Nephron (organoid): ENCODE measurements around the gene KIF25.

Experiments
- H3K27ac Mint-ChIP-seq, 3 experiments: 2 replicates each; pipeline ENCODE4 v1.8.0; 2020; ENCODE audit warnings: mixed read lengths in 3 of 3, mild to moderate bottlenecking in 2 of 3, moderate library complexity in 1 of 3
- H3K27me3 Mint-ChIP-seq: 2 replicates; pipeline ENCODE4 v1.8.0; 2021; ENCODE audit warnings: low read depth, mild to moderate bottlenecking, moderate library complexity, mixed read lengths
- H3K36me3 Mint-ChIP-seq: 2 replicates; pipeline ENCODE4 v1.8.0; 2020; ENCODE audit warnings: low read depth, mixed read lengths
- H3K4me1 Mint-ChIP-seq: 2 replicates; pipeline ENCODE4 v1.8.0; 2020; ENCODE audit warnings: mixed read lengths
- H3K4me3 Mint-ChIP-seq, 3 experiments: 2 replicates each; pipeline ENCODE4 v1.8.0; 2020; ENCODE audit warnings: mild to moderate bottlenecking in 3 of 3, mixed read lengths in 3 of 3, moderate library complexity in 2 of 3
- H3K9me3 Mint-ChIP-seq: 2 replicates; pipeline ENCODE4 v1.8.0; 2020; ENCODE audit warnings: mixed read lengths
- TF ChIP-seq, protein P1 (sequence below), 3 experiments: fragments of 200-600 bp; sonication (generic); IDR thresholded peaks; one replicate each; pipeline ENCODE4 v1.5.0; 2021; ENCODE audit warnings: antibody characterized with exemption in 3 of 3; ENCODE audit not compliant: unreplicated experiment in 3 of 3

KIF25 gene

GRCh38 chr6:167968091-167968490 is 29.4 kb upstream of the KIF25 start:
- TF ChIP-seq, protein P1, sequence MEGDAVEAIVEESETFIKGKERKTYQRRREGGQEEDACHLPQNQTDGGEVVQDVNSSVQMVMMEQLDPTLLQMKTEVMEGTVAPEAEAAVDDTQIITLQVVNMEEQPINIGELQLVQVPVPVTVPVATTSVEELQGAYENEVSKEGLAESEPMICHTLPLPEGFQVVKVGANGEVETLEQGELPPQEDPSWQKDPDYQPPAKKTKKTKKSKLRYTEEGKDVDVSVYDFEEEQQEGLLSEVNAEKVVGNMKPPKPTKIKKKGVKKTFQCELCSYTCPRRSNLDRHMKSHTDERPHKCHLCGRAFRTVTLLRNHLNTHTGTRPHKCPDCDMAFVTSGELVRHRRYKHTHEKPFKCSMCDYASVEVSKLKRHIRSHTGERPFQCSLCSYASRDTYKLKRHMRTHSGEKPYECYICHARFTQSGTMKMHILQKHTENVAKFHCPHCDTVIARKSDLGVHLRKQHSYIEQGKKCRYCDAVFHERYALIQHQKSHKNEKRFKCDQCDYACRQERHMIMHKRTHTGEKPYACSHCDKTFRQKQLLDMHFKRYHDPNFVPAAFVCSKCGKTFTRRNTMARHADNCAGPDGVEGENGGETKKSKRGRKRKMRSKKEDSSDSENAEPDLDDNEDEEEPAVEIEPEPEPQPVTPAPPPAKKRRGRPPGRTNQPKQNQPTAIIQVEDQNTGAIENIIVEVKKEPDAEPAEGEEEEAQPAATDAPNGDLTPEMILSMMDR (IDR thresholded peaks at IDR 0.05; ENCODE audit: unreplicated experiment in 3 of 3): peak in 1 of 3 experiments; percentile 35
- Mint-ChIP-seq H3K27ac (no peak overlapping the region), H3K4me1 (peaks cover 22% of the 10 kb centered on the region), H3K36me3 (peaks cover 78% of the 10 kb centered on the region), H3K4me3 (no peak overlapping the region), H3K27me3 (no peaks in the 10 kb centered on the region), H3K9me3 (no peaks in the 10 kb centered on the region)

- H3K36me3 Mint-ChIP-seq: peaks cover 64% of the 10 kb centered on the region
- no peak overlapping the region for H3K27ac Mint-ChIP-seq
- H3K27me3 Mint-ChIP-seq: no peaks in the 10 kb centered on the region
- TF ChIP-seq, protein P1 (IDR thresholded peaks at IDR 0.05; ENCODE audit: unreplicated experiment in 3 of 3): no peak
- peaks cover 29% of the 10 kb centered on the region for H3K4me1 Mint-ChIP-seq
- no peak overlapping the region for H3K4me3 Mint-ChIP-seq
- no peaks in the 10 kb centered on the region for H3K9me3 Mint-ChIP-seq
These were observed 27.2 kb upstream of the KIF25 start for GRCh38 chr6:167970230-167970629.

DNA sequence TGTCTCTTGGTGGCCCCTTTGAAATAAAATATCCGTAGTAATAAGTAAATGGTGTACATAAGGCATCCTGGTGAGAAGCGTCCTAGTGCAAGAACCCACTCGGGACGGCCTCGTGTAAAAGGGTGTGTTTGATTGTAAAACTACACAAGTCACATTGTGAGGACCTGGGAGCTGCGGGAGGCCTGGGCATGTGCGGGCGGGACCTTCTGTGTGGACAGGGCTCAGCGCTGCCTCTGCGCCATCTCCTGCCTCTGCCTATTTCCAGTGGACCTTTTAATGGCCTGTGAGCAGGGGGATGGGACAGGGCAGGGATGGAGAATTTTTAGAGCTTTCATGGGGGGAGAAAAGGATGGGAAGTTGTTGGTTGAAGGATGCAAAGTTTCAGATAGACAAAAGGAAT is 25.3 kb upstream of the KIF25 start:
- H3K36me3 Mint-ChIP-seq: peaks cover 47% of the 10 kb centered on the region
- no peak overlapping the region for H3K4me3 Mint-ChIP-seq
- no peaks in the 10 kb centered on the region for H3K9me3 Mint-ChIP-seq
- no peak overlapping the region for H3K27ac Mint-ChIP-seq
- H3K27me3 Mint-ChIP-seq: no peaks in the 10 kb centered on the region
- TF ChIP-seq, protein P1 (IDR thresholded peaks at IDR 0.05; ENCODE audit: unreplicated experiment in 3 of 3): no peak
- peaks cover 27% of the 10 kb centered on the region for H3K4me1 Mint-ChIP-seq

- H3K9me3 Mint-ChIP-seq: no peaks in the 10 kb centered on the region
- peaks cover 36% of the 10 kb centered on the region for H3K36me3 Mint-ChIP-seq
- H3K4me3 Mint-ChIP-seq: no peak overlapping the region
- peaks cover 27% of the 10 kb centered on the region for H3K4me1 Mint-ChIP-seq
- peak overlapping the region; percentile 4 to 63 (median 43) for H3K27ac Mint-ChIP-seq
- TF ChIP-seq, protein P1 (IDR thresholded peaks at IDR 0.05; ENCODE audit: unreplicated experiment in 3 of 3): no peak
- no peaks in the 10 kb centered on the region for H3K27me3 Mint-ChIP-seq
These were observed 24.2 kb upstream of the KIF25 start for GRCh38 chr6:167973148-167973885.

DNA sequence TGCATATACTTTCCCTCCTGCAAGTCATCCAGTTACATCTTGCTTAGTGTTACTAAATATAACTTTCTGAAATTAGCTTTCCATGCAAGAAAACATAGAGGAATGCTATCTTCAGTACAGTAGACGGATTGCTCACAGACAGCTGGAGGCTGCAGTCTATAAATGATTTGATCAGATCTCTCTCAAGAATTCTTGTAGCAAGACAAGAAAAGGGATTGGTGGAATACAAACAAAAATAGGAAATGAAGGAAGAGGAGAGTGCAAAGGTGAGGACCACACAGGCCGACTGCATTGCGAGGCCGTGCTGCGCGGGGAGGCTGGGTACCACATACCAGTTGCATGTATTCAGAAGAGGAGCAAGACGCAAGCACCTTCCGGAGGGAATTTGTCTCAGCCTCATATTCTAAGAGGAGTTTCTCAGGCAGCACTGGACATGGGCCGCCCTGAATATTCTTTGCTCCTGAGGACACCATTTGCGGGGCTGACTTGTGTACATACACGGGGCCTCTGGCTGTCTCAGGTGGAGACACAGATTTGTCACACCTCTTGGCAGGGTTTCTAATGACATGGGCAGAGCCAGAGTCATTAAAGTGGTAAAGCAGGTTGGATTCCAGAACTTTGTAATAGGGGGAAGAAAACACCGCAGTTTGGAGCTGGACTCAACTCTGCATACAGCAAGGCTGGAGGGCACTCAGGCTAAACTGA is 22.7 kb upstream of the KIF25 start:
- TF ChIP-seq, protein P1 (IDR thresholded peaks at IDR 0.05; ENCODE audit: unreplicated experiment in 3 of 3): no peak
- H3K4me1 Mint-ChIP-seq: peaks cover 27% of the 10 kb centered on the region
- peak overlapping the region; percentile 63 to 70 (median 69) for H3K27ac Mint-ChIP-seq
- no peaks in the 10 kb centered on the region for H3K9me3 Mint-ChIP-seq
- no peaks in the 10 kb centered on the region for H3K27me3 Mint-ChIP-seq
- peaks cover 21% of the 10 kb centered on the region for H3K36me3 Mint-ChIP-seq
- peak overlapping the region in 1 of 3 experiments; percentile 14 for H3K4me3 Mint-ChIP-seq
